ENCODE measurements around the gene ADSS2.

ADSS2 gene

DNA sequence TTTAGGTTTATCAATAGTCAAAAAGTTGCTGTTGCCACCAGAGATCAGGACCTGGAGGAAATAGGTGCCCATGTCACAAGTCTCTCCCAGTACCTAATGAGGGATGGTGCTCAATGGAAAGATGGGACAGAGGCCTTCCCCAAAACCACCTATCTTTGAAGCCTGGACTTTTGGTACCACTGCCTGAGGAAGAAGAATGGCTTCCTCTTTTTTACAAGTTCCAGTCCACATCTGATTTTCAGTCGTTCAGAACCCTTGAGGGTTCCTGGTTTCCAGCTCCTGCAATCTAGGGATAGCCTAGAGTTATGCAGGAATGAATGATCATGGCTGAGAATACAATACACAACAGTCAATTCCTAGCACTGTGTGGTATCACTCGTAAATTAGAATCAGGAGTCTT lies 15.0 kb upstream of the ADSS2 start:
- Histone ChIP-seq H3K27me3 (ENCODE audit: control insufficient read depth in 1 of 2, insufficient read depth in 1 of 2, low read length in 2 of 2) (no peaks in the 10 kb centered on the region), H3K4me3 (ENCODE audit: insufficient read depth in 1 of 2, low read depth in 1 of 2, low read length in 2 of 2) (no peak overlapping the region), H3K23ac (ENCODE audit: low read length in 2 of 2) (no peak overlapping the region), H4K8ac (ENCODE audit: low read length) (no peak overlapping the region), H3K4ac (ENCODE audit: low read depth in 1 of 2, low read length in 2 of 2) (no peak overlapping the region), H3K18ac (ENCODE audit: low read depth in 1 of 2, low read length in 2 of 2) (no peak overlapping the region), H2BK120ac (ENCODE audit: low read depth, low read length) (no peak overlapping the region), H2AFZ (ENCODE audit: low read depth, low read length) (no peak overlapping the region), H2BK15ac (ENCODE audit: low read depth, poor library complexity, severe bottlenecking) (no peak overlapping the region), H3K4me2 (ENCODE audit: low read length, poor library complexity, severe bottlenecking) (no peak overlapping the region), H2AK5ac (ENCODE audit: low read length, severe bottlenecking) (no peak overlapping the region), H3K79me1 (replicated peaks; ENCODE audit: low read length, poor library complexity, severe bottlenecking) (no peaks in the 10 kb centered on the region), H3K14ac (ENCODE audit: low read length in 2 of 2) (no peak overlapping the region), H4K91ac (ENCODE audit: low read length) (no peak overlapping the region), H3K9ac (ENCODE audit: low read length) (no peak overlapping the region), H3K36me3 (ENCODE audit: control insufficient read depth in 1 of 2, insufficient read depth in 2 of 2, low read depth in 1 of 2, low read length in 2 of 2) (no peaks in the 10 kb centered on the region), H2BK5ac (ENCODE audit: low read depth, low read length, poor library complexity, severe bottlenecking) (no peak overlapping the region), H2BK12ac (ENCODE audit: low read length in 2 of 2) (no peak overlapping the region), H3K4me1 (ENCODE audit: control insufficient read depth, insufficient read depth, low read depth, low read length) (no peaks in the 10 kb centered on the region), H3K9me3 (ENCODE audit: control insufficient read depth, low read length) (peaks cover 4% of the 10 kb centered on the region), H3K27ac (ENCODE audit: low read length, poor library complexity, severe bottlenecking) (no peak overlapping the region)
- DNase-seq, result no peak
- no CpG with 5 or more reads among the region's 2 CpGs for WGBS

DNA sequence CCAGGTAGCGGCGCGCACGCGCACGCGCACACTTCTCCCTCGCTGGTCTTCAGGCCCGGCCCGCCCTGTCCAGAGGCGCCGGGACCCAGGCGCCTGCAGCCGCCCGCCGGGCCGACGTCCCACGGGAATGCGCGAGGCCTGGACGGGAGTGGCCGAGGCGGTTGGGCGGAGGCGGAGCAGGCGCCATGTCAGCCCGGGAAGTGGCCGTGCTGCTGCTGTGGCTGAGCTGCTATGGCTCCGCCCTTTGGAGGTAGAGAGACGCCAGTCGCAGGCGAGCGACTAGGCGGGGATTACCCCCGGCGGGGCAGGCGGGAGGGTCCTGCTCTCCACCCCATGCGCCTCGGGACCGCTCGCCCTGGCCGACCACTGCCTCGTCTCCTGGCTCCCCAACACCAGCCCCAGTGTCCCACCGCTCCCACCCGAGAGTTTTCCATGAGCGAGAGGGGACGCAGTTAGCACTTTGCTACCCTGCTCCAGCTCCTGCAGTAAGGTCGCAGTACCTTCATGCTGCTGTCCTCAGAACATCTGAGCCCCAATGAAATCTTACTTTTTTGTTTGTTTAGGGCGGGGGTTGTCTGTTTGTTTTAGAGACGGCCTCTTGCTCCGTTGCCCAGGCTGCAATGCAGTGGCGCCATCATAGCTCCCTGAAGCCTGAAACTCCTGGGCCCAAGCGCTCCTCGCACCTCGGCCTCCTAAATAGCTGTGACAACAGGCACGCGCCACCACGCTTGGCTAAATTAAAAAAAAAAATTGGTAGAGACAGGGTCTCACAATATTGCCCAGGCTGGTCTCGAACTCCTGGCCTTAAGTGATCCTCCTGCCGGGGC lies 9.7 kb upstream of the ADSS2 start, which contains the start of gene CATSPERE:
CATSPERE (plus strand) TSS at position 29 of the 827 bp plus-strand sequence; CDS start at position 186, 157 bp downstream.
- WGBS, result 39% methylated on average over 60 of the region's 61 CpGs
- Histone ChIP-seq H3K4ac (ENCODE audit: low read depth in 1 of 2, low read length in 2 of 2) (peak within 1 kb of the TSS; percentile 9 to 81), H3K9me3 (ENCODE audit: control insufficient read depth, low read length) (no peaks in the 10 kb centered on the region)

DNA sequence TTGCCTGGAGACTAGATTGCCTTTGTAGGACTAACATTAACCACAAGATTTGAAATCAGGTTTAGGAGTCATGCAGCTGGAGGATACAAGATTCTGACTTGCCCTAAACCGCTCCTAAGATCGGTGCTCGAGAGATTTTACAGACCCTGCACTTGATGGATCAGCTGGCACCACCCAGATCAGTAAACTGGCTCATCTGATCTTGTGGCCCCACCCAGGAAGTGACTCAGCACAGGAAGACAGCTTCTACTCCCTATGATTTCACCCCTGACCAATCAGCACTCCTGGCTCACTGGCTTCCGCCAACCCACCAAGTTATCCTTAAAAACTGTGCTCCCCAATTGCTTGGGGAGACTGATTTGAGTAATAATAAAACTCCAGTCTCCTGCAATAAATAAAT lies 8.5 kb upstream of the ADSS2 start:
- H3K14ac ChIP-seq (ENCODE audit: low read length in 2 of 2), result no peak overlapping the region
- peaks cover 4% of the 10 kb centered on the region for H3K79me1 ChIP-seq (replicated peaks; ENCODE audit: low read length, poor library complexity, severe bottlenecking)
- no peak overlapping the region for H2BK120ac ChIP-seq (ENCODE audit: low read depth, low read length)
- no peak overlapping the region for H2BK15ac ChIP-seq (ENCODE audit: low read depth, poor library complexity, severe bottlenecking)
- H3K27me3 ChIP-seq (ENCODE audit: control insufficient read depth in 1 of 2, insufficient read depth in 1 of 2, low read length in 2 of 2), result no peaks in the 10 kb centered on the region
- no peak overlapping the region for H3K18ac ChIP-seq (ENCODE audit: low read depth in 1 of 2, low read length in 2 of 2)
- 98% methylated on average over 3 of the region's 4 CpGs for WGBS
- H3K23ac ChIP-seq (ENCODE audit: low read length in 2 of 2), result no peak overlapping the region
- no peak overlapping the region for H2BK5ac ChIP-seq (ENCODE audit: low read depth, low read length, poor library complexity, severe bottlenecking)
- H3K4ac ChIP-seq (ENCODE audit: low read depth in 1 of 2, low read length in 2 of 2), result no peak overlapping the region
- H4K91ac ChIP-seq (ENCODE audit: low read length), result no peak overlapping the region
- H3K36me3 ChIP-seq (ENCODE audit: control insufficient read depth in 1 of 2, insufficient read depth in 2 of 2, low read depth in 1 of 2, low read length in 2 of 2), result peaks cover 7 to 8% of the 10 kb centered on the region in 2 experiments
- H3K4me2 ChIP-seq (ENCODE audit: low read length, poor library complexity, severe bottlenecking), result no peak overlapping the region
- peak overlapping the region; percentile 94 for H3K9ac ChIP-seq (ENCODE audit: low read length)
- DNase-seq, result no peak
- no peak overlapping the region for H2BK12ac ChIP-seq (ENCODE audit: low read length in 2 of 2)
- H4K8ac ChIP-seq (ENCODE audit: low read length), result no peak overlapping the region
- H3K4me1 ChIP-seq (ENCODE audit: control insufficient read depth, insufficient read depth, low read depth, low read length), result peaks cover 5% of the 10 kb centered on the region
- H3K4me3 ChIP-seq (ENCODE audit: insufficient read depth in 1 of 2, low read depth in 1 of 2, low read length in 2 of 2), result no peak overlapping the region
- no peak overlapping the region for H2AK5ac ChIP-seq (ENCODE audit: low read length, severe bottlenecking)
- H3K9me3 ChIP-seq (ENCODE audit: control insufficient read depth, low read length), result no peaks in the 10 kb centered on the region
- no peak overlapping the region for H3K27ac ChIP-seq (ENCODE audit: low read length, poor library complexity, severe bottlenecking)
- no peak overlapping the region for H2AFZ ChIP-seq (ENCODE audit: low read depth, low read length)

More for the DNA sequence above, 9.7 kb upstream of the ADSS2 start, which contains the start of gene CATSPERE:
- Histone ChIP-seq H3K36me3 (ENCODE audit: control insufficient read depth in 1 of 2, insufficient read depth in 2 of 2, low read depth in 1 of 2, low read length in 2 of 2) (peaks cover 7 to 8% of the 10 kb centered on the region in 2 experiments), H3K14ac (ENCODE audit: low read length in 2 of 2) (peak within 1 kb of the TSS in 1 of 2 experiments; percentile 83), H3K9ac (ENCODE audit: low read length) (peak within 1 kb of the TSS; percentile 94), H3K4me3 (ENCODE audit: insufficient read depth in 1 of 2, low read depth in 1 of 2, low read length in 2 of 2) (peak within 1 kb of the TSS; percentile 53 to 91), H4K8ac (ENCODE audit: low read length) (peak within 1 kb of the TSS; percentile 95), H2BK15ac (ENCODE audit: low read depth, poor library complexity, severe bottlenecking) (peak within 1 kb of the TSS; percentile 67), H2AK5ac (ENCODE audit: low read length, severe bottlenecking) (no peak within 1 kb of the TSS), H3K4me1 (ENCODE audit: control insufficient read depth, insufficient read depth, low read depth, low read length) (peaks cover 5% of the 10 kb centered on the region), H3K23ac (ENCODE audit: low read length in 2 of 2) (no peak within 1 kb of the TSS), H3K18ac (ENCODE audit: low read depth in 1 of 2, low read length in 2 of 2) (peak within 1 kb of the TSS; percentile 46 to 89), H2BK12ac (ENCODE audit: low read length in 2 of 2) (no peak within 1 kb of the TSS), H2BK120ac (ENCODE audit: low read depth, low read length) (peak within 1 kb of the TSS; percentile 34), H3K79me1 (replicated peaks; ENCODE audit: low read length, poor library complexity, severe bottlenecking) (no peaks in the 10 kb centered on the region), H3K27ac (ENCODE audit: low read length, poor library complexity, severe bottlenecking) (peak within 1 kb of the TSS; percentile 8), H4K91ac (ENCODE audit: low read length) (peak within 1 kb of the TSS; percentile 91), H3K27me3 (ENCODE audit: control insufficient read depth in 1 of 2, insufficient read depth in 1 of 2, low read length in 2 of 2) (no peaks in the 10 kb centered on the region), H3K4me2 (ENCODE audit: low read length, poor library complexity, severe bottlenecking) (peak within 1 kb of the TSS; percentile 55), H2BK5ac (ENCODE audit: low read depth, low read length, poor library complexity, severe bottlenecking) (no peak within 1 kb of the TSS), H2AFZ (ENCODE audit: low read depth, low read length) (peak within 1 kb of the TSS; percentile 98)
- peak; percentile 80 for DNase-seq

DNA sequence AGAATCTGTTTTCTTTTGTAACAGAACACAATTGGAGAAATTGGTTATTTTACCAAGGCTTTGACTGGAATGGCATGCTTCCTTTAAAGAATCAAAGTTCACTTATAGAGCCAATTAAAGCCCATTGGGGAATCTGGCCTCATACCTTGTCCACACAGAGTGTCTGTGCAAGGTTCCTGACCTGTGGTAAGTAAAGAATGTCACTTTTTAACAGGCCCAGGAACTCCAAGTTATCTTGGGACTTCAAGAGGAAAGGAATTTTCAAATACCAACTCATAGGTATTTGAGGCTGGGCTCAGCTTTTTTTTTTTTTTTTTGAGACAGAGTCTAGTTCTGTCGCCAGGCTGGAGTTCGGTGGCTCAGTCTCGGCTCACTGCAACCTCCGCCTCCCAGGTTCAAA lies 7.1 kb upstream of the ADSS2 start:
- no peaks in the 10 kb centered on the region for H3K27me3 ChIP-seq (ENCODE audit: control insufficient read depth in 1 of 2, insufficient read depth in 1 of 2, low read length in 2 of 2)
- H2AK5ac ChIP-seq (ENCODE audit: low read length, severe bottlenecking), result no peak overlapping the region
- no peak overlapping the region for H3K14ac ChIP-seq (ENCODE audit: low read length in 2 of 2)
- H2BK12ac ChIP-seq (ENCODE audit: low read length in 2 of 2), result no peak overlapping the region
- H3K9me3 ChIP-seq (ENCODE audit: control insufficient read depth, low read length), result no peaks in the 10 kb centered on the region
- H2BK5ac ChIP-seq (ENCODE audit: low read depth, low read length, poor library complexity, severe bottlenecking), result no peak overlapping the region
- peaks cover 7 to 8% of the 10 kb centered on the region in 2 experiments for H3K36me3 ChIP-seq (ENCODE audit: control insufficient read depth in 1 of 2, insufficient read depth in 2 of 2, low read depth in 1 of 2, low read length in 2 of 2)
- no peak overlapping the region for H3K18ac ChIP-seq (ENCODE audit: low read depth in 1 of 2, low read length in 2 of 2)
- no peak overlapping the region for H2BK15ac ChIP-seq (ENCODE audit: low read depth, poor library complexity, severe bottlenecking)
- no peak for DNase-seq
- H4K8ac ChIP-seq (ENCODE audit: low read length), result no peak overlapping the region
- H3K4me1 ChIP-seq (ENCODE audit: control insufficient read depth, insufficient read depth, low read depth, low read length), result peaks cover 5% of the 10 kb centered on the region
- H3K9ac ChIP-seq (ENCODE audit: low read length), result no peak overlapping the region
- no peak overlapping the region for H3K4me3 ChIP-seq (ENCODE audit: insufficient read depth in 1 of 2, low read depth in 1 of 2, low read length in 2 of 2)
- no peak overlapping the region for H2BK120ac ChIP-seq (ENCODE audit: low read depth, low read length)
- H3K23ac ChIP-seq (ENCODE audit: low read length in 2 of 2), result no peak overlapping the region
- no peak overlapping the region for H4K91ac ChIP-seq (ENCODE audit: low read length)
- no peak overlapping the region for H3K4me2 ChIP-seq (ENCODE audit: low read length, poor library complexity, severe bottlenecking)
- no CpG with 5 or more reads among the region's 4 CpGs for WGBS
- no peak overlapping the region for H2AFZ ChIP-seq (ENCODE audit: low read depth, low read length)
- no peak overlapping the region for H3K27ac ChIP-seq (ENCODE audit: low read length, poor library complexity, severe bottlenecking)
- H3K4ac ChIP-seq (ENCODE audit: low read depth in 1 of 2, low read length in 2 of 2), result no peak overlapping the region
- H3K79me1 ChIP-seq (replicated peaks; ENCODE audit: low read length, poor library complexity, severe bottlenecking), result peaks cover 6% of the 10 kb centered on the region
